ENCODE measurements around the gene ATP9A.

Gene ATP9A

DNA sequence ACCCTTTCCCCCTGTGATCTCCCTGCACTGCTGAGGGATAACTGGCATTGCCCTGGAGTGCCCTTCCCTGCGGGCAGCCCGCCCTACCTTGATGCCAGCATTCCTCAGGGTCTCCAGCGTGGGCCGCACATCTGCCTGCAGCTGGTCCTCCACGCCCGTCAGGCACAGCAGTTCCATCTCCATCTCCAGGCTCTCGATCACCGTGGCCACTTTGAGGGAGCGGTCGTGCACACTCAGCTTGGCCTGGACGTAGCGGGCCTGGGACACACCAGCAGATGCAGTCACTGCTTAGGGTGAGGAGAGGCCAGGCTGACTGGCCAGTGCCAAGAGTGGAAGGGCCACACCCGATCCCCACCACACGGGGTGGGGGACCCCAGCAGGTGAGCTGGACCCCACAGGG lies 143.1 kb downstream of the ATP9A start:
- DNase-seq (ENCODE audit: low spot score), result no peak

DNA sequence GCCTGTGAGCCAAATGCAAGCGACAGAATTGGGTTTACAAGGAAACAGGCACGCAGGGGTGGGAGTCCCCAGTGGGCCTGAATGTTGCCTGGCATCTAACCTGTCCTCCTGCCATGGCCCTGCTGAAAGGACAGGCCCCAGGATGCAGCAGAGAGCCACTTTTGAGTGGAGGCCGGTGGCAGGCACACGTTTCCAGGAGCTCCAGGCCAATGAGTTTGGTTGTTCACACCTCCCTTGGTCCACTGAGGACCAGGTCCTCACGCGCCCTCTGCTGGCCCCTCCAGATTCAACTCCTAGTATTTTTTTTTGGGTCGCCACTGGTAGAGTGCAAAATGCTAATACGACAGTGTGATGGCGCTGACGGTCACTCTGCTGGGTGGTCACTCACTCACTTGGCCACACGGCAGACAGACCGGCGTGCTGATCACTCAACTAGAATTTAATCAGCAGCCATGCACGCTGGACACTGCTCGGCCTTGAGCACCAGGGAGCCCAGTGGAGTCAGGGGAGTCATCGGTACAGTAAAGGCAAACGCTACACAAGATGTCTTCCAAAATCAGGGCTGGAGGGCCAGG lies 143.9 kb downstream of the ATP9A start:
- peak; percentile 73 for DNase-seq (ENCODE audit: low spot score)

DNA sequence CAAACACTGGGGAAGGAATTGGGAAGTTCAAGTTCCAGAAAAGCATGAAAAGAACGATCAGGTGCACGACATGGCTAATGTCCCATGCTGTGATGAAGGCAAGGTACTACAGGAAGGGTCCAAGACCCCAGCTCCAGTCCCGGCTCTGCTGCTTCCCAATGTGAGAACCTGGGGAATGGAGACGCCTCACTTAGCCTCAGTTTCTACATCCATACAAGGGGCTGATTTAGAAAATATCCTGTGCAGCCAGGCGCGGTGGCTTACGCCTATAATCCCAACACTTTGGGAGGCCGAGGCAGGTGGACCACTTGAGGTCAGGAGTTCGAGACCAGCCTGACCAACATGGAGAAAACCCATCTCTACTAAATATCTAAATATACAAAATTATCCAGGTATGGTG lies 144.9 kb downstream of the ATP9A start:
- no peak for DNase-seq (ENCODE audit: low spot score)

DNA sequence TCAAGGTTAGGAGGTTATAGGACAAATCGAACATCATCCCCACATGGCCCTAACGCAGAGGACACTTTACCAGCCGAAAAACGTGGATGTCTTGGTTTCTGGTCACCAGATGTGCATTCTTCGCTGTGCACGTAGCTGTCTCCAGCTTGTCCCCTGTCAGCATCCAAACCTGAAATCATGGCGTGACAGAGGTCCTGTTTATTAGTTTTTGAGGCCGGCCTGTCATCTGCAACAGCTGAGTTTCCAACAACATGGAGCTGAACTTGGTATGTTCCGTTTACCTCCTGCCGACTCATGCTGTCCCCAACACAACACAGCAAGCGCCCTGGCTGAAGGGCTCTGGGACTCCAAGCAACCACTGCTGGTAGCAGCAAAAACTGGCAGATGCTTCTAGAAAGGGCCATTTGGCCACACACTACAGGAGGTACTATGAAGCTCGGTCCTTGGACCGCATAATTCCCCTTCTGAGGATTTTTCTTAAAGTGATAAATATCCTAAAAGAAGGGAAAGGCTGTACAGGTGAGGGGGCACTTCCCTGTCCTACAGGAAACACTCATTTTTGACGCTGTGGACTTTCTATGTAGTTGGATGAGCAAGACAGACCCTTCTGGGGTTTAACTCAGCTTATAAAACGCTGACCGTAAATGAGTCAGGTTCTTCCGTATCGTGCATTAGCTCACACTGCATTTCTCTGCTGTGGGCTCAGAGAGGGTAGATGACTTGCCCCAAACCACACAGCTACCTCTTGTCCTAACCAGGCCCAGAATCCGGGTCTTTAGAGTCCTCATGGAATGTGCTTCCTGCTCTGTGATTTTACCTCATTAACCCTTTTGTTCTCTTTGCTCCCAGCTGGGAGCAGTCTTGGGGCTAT lies 146.0 kb downstream of the ATP9A start:
- DNase-seq (ENCODE audit: low spot score), result no peak

DNA sequence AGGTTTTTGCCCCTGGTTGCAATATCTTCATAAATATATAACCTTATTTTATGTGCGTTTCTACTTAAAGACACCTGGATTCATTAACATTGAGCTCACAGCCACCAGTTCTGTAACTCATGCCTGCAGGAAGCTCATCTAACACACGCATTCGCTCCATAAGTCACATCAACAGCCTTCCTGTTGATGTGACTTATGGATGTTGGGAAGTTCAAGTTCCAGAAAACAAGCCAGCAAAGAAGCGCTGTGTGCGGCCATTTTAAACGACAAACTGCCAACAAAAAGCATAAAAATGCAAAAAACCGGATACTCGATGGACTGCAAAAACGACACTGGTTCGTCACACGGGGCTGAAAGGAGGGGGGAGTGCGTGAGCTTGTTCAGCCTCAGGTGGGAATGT lies 147.8 kb downstream of the ATP9A start:
- DNase-seq (ENCODE audit: low spot score), result no peak

DNA sequence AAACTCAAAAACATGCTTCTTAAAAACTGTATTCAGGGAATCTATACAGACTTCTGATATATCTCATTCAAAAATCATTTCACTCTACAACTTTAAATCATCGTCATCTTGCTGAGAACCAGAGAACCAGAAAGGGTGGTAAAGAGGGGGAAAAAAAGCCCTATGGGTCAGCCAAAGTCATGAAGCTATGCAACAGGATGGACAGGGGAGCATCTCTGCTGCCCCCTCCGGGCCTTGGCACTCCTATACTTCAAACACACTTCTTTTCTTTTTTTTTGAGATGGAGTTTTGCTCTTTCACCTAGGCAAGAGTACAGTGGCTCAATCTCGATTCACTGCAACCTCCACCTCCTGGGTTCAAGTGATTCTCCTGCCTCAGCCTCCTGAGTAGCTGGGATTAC lies 152.1 kb downstream of the ATP9A start:
- DNase-seq (ENCODE audit: low spot score), result no peak

DNA sequence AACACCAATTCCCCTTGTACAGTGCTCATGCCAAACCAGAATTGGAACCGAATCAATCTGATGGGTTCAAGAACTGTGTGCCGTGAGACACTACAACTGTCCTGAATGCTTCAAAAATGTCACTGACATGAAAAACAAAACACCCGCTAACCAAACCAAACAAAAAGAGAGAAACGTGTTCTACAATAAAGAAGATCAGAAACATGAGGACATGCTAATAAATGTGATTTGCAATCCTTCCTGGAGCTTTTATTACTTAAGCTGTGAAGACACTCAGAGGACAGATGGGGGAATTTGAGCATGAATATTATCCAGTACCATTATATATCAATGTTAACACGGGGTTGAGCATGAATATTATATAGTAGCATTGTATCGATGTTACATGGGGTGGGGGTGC lies 153.5 kb downstream of the ATP9A start:
- DNase-seq (ENCODE audit: low spot score), result no peak

DNA sequence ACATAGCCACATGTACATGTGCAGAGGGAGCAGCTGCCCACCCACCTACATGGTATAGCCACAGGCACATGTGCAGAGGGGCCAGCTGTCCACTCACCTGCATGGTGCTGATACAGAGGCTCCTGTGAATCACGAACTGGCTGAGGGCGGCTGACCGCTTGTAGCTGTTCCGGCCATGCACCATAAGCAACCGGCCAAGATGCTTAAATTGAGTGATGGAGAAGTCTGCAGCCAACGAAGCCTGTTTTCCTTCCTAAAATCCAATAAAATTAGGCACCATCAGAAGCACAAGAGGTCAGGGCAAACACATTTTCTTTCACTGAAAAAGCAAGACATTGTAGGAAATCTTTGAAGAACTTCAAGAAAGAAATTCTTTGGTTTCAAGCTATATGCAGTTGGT lies 154.6 kb downstream of the ATP9A start:
- no peak for DNase-seq (ENCODE audit: low spot score)

DNA sequence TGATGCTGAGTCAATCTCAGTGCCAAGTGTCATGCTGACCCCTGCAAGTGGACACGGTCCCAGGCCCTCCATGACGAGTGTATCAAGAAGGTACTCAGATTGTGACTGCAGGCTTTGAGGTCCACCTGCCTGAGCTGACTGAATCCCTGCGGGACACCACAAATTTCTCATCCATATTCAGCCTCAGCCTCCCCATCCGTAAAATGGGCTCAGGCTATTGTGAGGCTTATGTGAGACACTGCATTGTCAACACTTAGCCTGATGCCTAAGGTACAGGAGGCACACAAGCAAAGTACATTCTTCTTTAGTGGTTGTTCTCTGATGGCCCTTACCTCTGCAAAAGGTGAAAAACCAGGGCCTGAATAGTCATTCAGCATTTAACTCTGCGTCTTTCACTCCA lies 155.3 kb downstream of the ATP9A start:
- no peak for DNase-seq (ENCODE audit: low spot score)

DNA sequence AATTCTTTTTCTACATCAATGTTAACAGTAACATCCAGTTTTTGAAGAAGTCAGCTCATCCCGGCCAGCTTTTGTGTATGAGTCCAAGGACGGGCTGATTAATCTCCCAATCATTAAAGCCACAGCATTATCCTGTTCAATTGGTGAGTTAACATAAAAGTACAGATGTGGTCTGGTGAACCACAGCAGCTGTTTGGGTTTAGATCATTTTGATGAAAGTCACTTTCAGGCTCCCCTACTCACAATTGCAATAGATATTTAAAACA lies 156.6 kb downstream of the ATP9A start:
- DNase-seq (ENCODE audit: low spot score), result no peak

DNA sequence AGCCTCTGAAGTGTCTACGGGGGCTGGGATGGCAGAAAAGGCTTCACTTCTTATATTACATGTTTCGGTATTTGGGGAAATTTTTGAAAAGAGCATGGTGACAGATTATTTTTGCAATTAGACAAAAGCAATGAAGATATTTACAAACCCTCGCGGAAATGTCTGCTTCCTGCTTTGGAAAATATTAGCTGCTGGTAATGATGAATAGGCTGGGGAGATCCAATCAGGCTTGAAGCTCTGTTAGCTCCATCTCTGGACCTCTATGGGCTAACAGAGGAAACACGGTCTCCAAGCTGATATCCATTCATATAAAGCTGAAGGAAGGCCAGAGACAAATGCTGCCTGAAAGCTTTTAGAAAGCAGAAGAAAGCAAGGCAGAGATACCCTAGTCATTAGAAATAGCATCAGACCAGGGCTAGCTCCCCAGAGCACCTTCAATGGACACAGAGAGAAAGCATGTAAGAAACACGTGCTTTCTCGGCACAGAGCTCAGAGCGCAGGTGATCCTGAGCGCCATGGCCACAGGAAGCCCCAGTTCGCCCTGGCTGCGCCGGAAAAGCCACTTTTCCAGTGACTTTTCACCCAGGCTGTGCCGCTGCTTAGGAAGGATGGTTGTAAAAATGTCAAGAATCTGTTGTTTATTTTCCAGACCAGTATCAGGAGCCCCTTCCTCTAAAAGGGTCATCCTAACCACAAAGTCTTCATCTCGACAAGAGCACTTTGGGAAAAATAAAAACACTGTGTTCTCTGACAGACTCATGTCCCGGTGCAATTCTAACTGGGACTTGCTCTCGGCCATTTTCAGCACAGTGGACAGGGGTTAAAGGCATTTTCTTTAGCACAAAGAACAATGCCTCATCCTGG lies 157.2 kb downstream of the ATP9A start:
- DNase-seq (ENCODE audit: low spot score), result no peak

DNA sequence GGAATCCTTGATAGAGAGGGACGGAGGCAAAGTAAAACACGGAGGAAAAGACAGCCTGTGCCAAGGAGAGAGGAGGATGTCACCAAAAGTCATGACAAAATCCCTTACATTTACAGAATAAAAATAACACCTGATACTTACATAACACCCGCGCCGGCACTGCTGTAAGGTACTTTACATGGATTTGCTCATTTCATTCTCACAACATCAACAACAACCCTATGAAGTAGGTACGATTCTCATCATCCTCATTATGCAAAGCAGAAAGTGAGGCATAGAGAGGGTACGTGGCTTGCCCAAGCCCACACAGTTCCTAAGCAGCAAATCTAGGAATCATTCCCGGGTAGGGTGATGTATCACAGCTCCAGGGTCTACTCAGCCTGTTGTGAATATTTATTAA lies 158.1 kb downstream of the ATP9A start:
- no peak for DNase-seq (ENCODE audit: low spot score)

DNA sequence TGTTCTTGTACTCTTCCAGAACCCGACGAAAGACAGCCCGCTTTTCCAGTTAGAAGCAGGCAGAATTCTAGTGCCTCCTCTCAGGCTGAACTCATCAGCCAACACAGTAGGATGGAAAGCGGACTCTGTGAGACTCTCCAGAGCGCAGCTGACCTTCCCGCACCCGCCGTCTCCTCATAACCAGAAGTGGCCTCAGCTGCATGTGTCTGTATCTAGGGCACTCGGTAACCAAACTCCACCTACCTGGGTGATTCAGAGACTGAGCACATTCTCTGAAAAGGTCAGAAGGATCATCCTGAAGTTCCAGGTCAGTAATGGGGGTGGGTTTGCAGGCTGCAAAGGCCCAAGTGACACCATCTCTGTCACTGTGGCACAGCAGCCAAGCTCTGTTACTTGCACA lies 158.9 kb downstream of the ATP9A start:
- no peak for DNase-seq (ENCODE audit: low spot score)

DNA sequence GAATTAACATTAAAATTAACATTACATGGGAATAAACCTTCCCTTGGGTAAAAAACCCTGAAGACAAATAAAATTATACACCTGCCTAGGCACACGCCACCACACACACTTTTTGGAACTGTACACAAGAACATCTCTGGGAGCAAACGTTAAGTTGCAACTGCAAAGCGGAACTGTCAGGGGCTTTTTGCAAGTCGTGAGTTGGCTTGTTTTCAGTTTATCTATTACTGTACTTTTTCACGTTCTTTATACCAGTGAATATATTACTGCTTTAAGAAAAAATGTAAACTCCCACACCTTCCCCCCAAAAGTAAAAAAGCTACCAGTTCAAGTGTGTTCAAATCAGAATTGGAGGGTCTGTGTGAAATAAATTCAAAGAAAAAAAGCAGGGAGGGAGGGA lies 160.1 kb downstream of the ATP9A start:
- DNase-seq (ENCODE audit: low spot score), result peak; percentile 60

DNA sequence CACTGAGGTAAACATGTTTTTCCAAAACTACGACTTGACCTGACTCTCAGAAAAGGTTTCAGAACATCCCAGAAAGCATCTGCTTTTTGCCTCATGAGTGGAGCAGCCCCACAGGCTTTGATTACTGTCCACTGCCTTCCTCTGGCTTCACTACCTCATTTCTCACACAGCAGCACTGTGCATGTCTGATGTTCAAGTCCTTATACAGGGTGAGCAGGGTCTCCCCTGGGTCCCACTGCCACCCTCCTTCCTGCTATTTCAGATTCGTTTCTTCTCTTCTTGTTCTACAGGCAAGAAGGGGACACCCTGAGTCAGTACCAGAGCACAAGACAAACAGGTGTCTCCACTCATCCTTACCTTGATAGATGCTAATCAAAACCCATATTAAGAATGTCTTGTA lies 161.0 kb downstream of the ATP9A start:
- DNase-seq (ENCODE audit: low spot score), result no peak

DNA sequence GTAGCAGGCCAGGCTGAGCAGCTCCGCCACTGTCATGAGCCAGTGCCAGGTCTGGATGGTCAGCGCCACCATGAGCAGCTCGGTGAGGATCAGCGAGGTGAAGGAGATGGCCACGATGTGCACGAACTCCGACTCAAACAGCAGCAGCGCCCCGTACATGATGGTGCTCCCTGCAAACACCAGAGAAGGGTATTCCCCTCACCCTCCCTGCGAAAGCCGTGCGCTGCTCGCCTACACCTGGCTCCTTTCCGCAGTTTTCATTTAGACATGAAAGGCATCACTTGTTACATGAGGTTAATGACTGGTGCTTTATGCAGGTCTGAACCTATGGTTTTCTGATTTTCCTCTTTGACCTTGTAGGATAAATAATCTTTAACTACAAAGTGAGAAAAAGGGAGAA lies 163.3 kb downstream of the ATP9A start:
- DNase-seq (ENCODE audit: low spot score), result no peak

DNA sequence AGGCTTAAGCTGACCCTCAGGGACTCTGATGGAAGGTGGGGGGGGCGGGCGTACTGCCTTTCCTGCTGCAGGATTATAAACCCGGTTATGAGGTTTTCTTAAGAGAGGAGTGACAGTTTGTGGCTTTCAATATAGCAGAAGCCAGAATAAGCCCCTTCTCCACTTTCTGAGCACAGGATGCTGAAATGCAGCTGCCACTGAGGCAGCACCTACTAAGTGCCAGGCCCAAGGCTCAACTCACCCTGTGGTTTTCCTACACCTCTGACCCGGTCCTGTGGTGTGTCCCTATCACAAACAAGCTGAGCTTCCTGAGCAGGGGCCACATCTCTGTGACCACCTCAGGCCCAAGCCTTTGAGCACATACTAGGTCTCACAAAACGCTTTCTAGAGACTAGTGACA lies 166.1 kb downstream of the ATP9A start:
- no peak for DNase-seq (ENCODE audit: low spot score)

DNA sequence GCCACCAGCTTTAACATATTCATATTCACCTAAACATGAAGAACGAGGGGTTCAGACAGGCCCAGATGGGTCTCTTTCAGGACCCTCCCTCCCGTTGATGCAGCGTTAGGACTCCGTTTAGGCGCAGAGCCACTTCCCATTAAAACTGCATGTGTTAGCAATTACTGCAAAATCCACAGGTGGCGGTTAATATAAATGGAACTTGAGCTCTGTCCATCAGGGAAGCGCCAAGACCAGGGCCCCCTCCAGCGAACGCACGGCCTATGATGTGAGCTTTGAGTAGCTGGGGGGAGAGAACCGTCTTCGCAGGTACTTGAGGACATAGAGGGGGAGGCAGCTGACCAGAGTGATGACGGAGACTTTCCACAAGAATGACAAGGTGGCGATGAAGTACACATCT lies 167.2 kb downstream of the ATP9A start:
- no peak for DNase-seq (ENCODE audit: low spot score)

DNA sequence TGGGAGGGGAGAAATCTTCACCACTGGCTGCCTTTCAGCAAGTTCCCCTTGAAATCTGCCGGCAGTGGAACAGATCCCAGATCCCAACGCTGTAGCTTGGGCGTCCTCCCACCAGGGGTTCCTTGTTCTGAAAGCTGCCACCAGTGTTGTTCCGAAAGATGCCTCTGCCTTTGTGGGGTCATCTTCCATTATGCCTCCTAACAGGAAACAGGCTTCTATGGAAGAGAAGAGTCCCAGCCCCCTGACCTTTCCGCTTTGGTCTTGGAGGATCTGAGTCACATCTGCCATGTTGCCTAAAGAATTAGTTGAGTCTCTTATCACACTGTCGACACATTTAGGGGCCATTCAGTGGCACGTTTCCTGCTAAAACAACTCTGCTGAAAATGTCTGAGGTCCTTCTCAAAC lies 168.2 kb downstream of the ATP9A start:
- DNase-seq (ENCODE audit: low spot score), result no peak

DNA sequence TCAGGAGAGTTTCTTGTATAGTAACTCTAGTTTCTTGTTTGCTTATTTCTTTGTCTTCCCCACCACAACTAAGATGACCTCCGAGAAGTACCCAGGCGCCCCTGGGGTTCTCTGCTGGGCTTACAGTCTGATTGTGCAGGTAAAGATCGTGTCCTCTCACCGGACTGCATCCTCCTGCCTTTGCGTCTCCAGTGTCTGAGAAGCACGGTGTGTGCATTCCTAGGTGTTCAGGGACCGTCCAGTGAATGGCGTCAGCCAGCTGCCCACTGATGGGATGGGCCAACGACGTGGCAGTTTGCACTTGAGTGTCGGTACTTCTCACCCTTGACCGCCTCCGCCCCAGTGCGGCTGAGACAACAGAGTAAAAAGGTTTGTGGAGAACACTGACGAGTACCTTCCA lies 169.6 kb downstream of the ATP9A start:
- DNase-seq (ENCODE audit: low spot score), result no peak

DNA sequence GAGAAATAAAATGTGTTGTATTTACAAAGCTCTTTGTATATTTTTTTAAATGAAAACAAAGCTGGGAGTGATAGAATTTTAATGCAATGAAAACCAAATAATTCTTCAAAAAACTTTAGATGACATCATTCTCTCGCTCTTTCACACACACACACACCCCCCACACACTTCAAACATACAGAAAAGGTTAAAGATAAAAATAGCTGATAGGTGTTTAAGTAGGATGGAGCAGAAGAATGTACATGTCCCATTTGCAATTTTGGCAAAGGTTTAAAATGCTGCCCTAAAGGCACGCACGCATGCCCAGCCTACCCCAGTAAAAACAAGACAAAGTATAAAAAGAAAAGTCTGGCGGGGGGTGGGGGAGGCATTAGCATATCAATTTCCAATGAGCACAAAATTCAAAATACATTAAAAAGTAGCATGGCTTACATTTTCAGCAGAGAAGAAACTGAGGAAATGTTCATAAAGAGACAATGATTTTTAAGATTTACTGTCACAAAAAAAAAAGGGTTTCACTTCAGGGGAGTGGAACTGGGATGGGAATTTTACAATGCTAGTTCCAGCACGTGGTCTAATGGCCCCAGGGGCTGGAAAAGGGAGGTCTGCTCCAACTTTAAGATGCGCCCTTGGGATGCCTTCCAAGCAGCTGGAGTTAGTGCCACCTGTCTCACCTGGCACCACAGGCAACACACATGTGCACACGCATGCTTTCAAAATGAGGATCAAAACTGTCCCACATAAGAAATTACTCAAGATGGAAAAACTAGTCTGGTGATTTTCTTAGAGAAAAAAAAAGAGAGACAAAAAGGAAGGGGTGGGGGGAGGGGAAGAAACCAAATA lies 170.6 kb downstream of the ATP9A start:
- DNase-seq (ENCODE audit: low spot score), result no peak

DNA sequence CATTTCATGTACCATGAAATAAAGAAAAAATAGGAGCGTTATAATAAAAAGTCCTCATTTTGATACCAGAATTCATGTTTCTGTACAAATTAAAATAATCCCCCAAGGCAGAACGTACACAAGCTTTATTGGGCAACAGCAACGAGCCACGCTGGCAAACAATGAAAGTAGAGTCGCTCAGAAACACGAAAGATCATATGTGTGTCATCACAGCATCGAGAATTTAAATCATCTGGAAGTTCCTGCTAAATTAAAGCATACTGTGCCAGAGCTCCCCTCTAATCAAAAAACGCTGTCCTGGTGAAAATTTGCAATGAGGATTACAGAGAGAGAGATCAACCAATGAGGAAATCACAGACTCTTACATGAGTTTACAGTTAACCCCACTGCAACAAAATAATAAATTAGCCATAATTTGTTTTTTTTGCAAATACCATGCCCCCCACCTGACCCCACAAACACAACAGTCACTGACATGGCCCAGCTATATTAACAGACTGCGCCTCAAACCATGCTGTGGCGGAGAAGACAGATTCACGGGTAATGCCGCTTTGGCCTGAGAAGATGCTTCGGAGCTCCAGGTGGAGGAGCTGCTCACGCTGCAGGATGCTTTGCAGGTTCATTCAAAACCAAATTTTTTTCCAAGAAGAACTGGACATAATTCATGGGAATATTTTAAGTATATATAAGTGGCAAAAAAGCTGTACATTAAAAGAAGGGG lies 171.4 kb downstream of the ATP9A start:
- DNase-seq (ENCODE audit: low spot score), result no peak
